GM18867 (cell line): ENCODE measurements around the gene MVB12B.

ENCODE experiments used
- ATAC-seq: cut with Tn5 transposase; IDR thresholded peaks from one replicate; pipeline ENCODE4 v1.9.1; 2021; ENCODE audit warnings: mild to moderate bottlenecking, moderate library complexity; ENCODE audit not compliant: unreplicated experiment

The MVB12B gene

GRCh38 chr9:126329476-126330275, 3.0 kb downstream of the MVB12B start:
- no peak for ATAC-seq

GRCh38 chr9:126330536-126330935, 3.9 kb downstream of the MVB12B start:
- no peak for ATAC-seq

- no peak for ATAC-seq
These were observed 5.5 kb downstream of the MVB12B start for GRCh38 chr9:126331964-126332748.

GRCh38 chr9:126334721-126335621, 8.3 kb downstream of the MVB12B start:
- ATAC-seq, result no peak

GRCh38 chr9:126335837-126336735, 9.5 kb downstream of the MVB12B start:
- ATAC-seq, result no peak

GRCh38 chr9:126336736-126337325, 10.2 kb downstream of the MVB12B start:
- ATAC-seq, result no peak

- no peak for ATAC-seq
These were observed 11.2 kb downstream of the MVB12B start for GRCh38 chr9:126337729-126338372.

GRCh38 chr9:126338945-126339344, 12.3 kb downstream of the MVB12B start:
- ATAC-seq, result no peak

- ATAC-seq, result no peak
These were observed 14.8 kb downstream of the MVB12B start for GRCh38 chr9:126341426-126341825.

- no peak for ATAC-seq
These were observed 15.3 kb downstream of the MVB12B start for GRCh38 chr9:126341902-126342301.

- ATAC-seq, result no peak
These were observed 16.0 kb downstream of the MVB12B start for GRCh38 chr9:126342621-126343031.

GRCh38 chr9:126343271-126343700, 16.7 kb downstream of the MVB12B start:
- no peak for ATAC-seq

GRCh38 chr9:126346031-126346430, 19.4 kb downstream of the MVB12B start:
- ATAC-seq, result no peak

- no peak for ATAC-seq
These were observed 20.5 kb downstream of the MVB12B start for GRCh38 chr9:126347093-126347492.

GRCh38 chr9:126347911-126348760, 21.5 kb downstream of the MVB12B start:
- no peak for ATAC-seq

- ATAC-seq, result no peak
These were observed 22.4 kb downstream of the MVB12B start for GRCh38 chr9:126348911-126349550.

GRCh38 chr9:126354887-126355770, 28.5 kb downstream of the MVB12B start:
- no peak for ATAC-seq
